Measurements from ENCODE around the gene ASCL5. TPM values are rescaled to one million over a fixed set of nuclear protein-coding genes. Genes with fewer than 3 reads are reported as not detected.

The ASCL5 gene
- polyA plus RNA-seq, 3 donors: not detected

DNA sequence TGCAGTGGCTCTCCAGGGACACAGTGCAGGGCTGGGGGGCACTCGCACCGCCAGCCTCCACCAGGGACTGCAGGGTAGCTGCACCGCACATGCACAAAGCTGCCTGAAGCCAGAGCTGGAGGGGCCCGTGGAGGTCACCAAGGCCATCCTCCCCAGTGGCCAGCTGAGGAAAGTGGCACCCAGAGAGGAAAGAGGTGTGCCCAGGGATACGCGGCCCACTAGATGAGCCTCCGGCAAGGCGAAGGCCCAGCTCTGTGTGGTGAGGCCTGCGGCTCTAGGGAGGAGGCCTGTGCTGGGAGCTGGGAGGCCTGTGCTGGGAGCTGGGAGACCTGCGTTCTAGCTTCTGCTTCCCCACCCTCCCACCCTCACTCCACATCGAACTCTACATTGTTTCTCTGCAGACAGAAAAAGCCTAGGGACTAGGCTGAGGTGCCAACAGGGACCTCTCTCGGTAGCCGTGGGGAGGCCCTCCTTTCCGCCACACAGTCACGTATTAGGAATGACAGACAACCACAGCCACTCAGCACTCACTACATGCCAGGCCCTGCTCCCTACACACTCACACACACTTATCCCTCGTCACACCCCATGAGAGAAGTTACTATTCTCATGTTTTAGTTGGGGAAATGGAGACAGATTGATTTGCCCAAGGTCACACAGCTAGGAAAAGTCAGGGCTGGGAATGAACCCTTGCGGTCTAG is 921 bp upstream of the ASCL5 start:
- Histone ChIP-seq H3K4me3 (replicated peaks in 1 of 3; ENCODE audit: low read depth in 2 of 3, low read length in 3 of 3) (no peak overlapping the region), H3K4me1 (ENCODE audit: control insufficient read depth in 1 of 2, insufficient read depth in 2 of 2, low read length in 2 of 2) (no peaks in the 10 kb centered on the region), H4K20me1 (ENCODE audit: insufficient read depth, low read length) (no peaks in the 10 kb centered on the region), H3K79me2 (ENCODE audit: insufficient read depth, low read length) (no peaks in the 10 kb centered on the region), H3K9ac (ENCODE audit: insufficient read depth, low read length, poor library complexity, severe bottlenecking) (no peak overlapping the region), H3K27ac (ENCODE audit: low read depth in 1 of 2, low read length in 2 of 2) (no peak overlapping the region), H3K9me3 (replicated peaks in 1 of 2; ENCODE audit: control insufficient read depth in 1 of 2, insufficient read depth in 1 of 2, low read length in 2 of 2) (no peaks in the 10 kb centered on the region), H3K4me2 (replicated peaks; ENCODE audit: extremely low read depth, low read length, poor library complexity, severe bottlenecking) (no peak overlapping the region), H3K36me3 (replicated peaks in 1 of 2; ENCODE audit: control insufficient read depth in 1 of 2, insufficient read depth in 2 of 2, low read length in 2 of 2) (no peaks in the 10 kb centered on the region), H2AFZ (ENCODE audit: insufficient read depth, low read depth, low read length, poor library complexity, severe bottlenecking) (no peak overlapping the region), H3K27me3 (ENCODE audit: control insufficient read depth in 2 of 2, insufficient read depth in 2 of 2, low read length in 2 of 2) (no peaks in the 10 kb centered on the region)
- Mint-ChIP-seq H3K36me3 (peaks cover 0 to 2% of the 10 kb centered on the region in 2 donors), H3K4me3 (no peak overlapping the region), H3K4me1 (no peaks in the 10 kb centered on the region), H3K27ac (no peak overlapping the region), H3K27me3 (ENCODE audit: low read depth in 3 of 3) (peaks cover 0 to 5% (median 4%) of the 10 kb centered on the region in 3 donors), H3K9me3 (no peaks in the 10 kb centered on the region)
- intact Hi-C loops (cut with micrococcal nuclease): no loop called here
- WGBS (ENCODE audit: insufficient coverage): 96% methylated on average over 9 of the region's 17 CpGs
- DNase-seq: no peak
- TF ChIP-seq, protein P1, sequence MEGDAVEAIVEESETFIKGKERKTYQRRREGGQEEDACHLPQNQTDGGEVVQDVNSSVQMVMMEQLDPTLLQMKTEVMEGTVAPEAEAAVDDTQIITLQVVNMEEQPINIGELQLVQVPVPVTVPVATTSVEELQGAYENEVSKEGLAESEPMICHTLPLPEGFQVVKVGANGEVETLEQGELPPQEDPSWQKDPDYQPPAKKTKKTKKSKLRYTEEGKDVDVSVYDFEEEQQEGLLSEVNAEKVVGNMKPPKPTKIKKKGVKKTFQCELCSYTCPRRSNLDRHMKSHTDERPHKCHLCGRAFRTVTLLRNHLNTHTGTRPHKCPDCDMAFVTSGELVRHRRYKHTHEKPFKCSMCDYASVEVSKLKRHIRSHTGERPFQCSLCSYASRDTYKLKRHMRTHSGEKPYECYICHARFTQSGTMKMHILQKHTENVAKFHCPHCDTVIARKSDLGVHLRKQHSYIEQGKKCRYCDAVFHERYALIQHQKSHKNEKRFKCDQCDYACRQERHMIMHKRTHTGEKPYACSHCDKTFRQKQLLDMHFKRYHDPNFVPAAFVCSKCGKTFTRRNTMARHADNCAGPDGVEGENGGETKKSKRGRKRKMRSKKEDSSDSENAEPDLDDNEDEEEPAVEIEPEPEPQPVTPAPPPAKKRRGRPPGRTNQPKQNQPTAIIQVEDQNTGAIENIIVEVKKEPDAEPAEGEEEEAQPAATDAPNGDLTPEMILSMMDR (IDR thresholded peaks at IDR 0.05): no peak

DNA sequence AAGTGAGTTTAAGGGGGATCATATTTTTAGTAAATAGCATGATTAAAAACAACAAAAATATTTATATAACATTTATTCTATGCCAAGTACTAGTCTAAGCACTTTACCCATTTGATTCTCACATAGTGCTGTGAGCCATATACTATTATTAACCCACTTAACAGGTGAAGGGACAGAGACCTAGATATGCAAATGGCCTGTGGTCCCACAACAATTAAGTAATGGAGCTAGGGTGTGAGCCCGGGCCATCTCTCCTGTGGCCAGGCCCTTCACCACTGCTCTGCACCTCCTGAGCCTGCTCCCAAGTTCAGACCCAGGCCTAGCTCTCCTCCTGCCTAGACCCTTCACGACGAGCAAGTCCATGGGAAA is 537 bp downstream of the ASCL5 start:
- intact Hi-C loops (cut with micrococcal nuclease): no loop called here
- no peak overlapping the region for H3K9ac ChIP-seq (ENCODE audit: insufficient read depth, low read length, poor library complexity, severe bottlenecking)
- Mint-ChIP-seq H3K9me3 (no peaks in the 10 kb centered on the region), H3K36me3 (no peaks in the 10 kb centered on the region), H3K4me3 (no peak overlapping the region), H3K27ac (no peak overlapping the region), H3K4me1 (no peaks in the 10 kb centered on the region), H3K27me3 (ENCODE audit: low read depth in 3 of 3) (peaks cover 3 to 8% (median 5%) of the 10 kb centered on the region in 3 donors)
- H3K36me3 ChIP-seq (replicated peaks in 1 of 2; ENCODE audit: control insufficient read depth in 1 of 2, insufficient read depth in 2 of 2, low read length in 2 of 2): no peaks in the 10 kb centered on the region
- DNase-seq: no peak
- H3K27ac ChIP-seq (ENCODE audit: low read depth in 1 of 2, low read length in 2 of 2): no peak overlapping the region
- H3K79me2 ChIP-seq (ENCODE audit: insufficient read depth, low read length): no peaks in the 10 kb centered on the region
- no peaks in the 10 kb centered on the region for H4K20me1 ChIP-seq (ENCODE audit: insufficient read depth, low read length)
- H3K9me3 ChIP-seq (replicated peaks in 1 of 2; ENCODE audit: control insufficient read depth in 1 of 2, insufficient read depth in 1 of 2, low read length in 2 of 2): no peaks in the 10 kb centered on the region
- 78% methylated on average over 3 of the region's 3 CpGs for WGBS (ENCODE audit: insufficient coverage)
- no peaks in the 10 kb centered on the region for H3K4me1 ChIP-seq (ENCODE audit: control insufficient read depth in 1 of 2, insufficient read depth in 2 of 2, low read length in 2 of 2)
- no peak overlapping the region for H3K4me3 ChIP-seq (replicated peaks in 1 of 3; ENCODE audit: low read depth in 2 of 3, low read length in 3 of 3)
- no peak overlapping the region for H2AFZ ChIP-seq (ENCODE audit: insufficient read depth, low read depth, low read length, poor library complexity, severe bottlenecking)
- TF ChIP-seq, protein P1 (IDR thresholded peaks at IDR 0.05): no peak
- H3K4me2 ChIP-seq (replicated peaks; ENCODE audit: extremely low read depth, low read length, poor library complexity, severe bottlenecking): no peak overlapping the region
- H3K27me3 ChIP-seq (ENCODE audit: control insufficient read depth in 2 of 2, insufficient read depth in 2 of 2, low read length in 2 of 2): no peaks in the 10 kb centered on the region

All from CD14-positive monocyte (primary cell).